Right lobe of liver (tissue), 4 donors: ENCODE measurements around the gene TMEM144.
"Not testable (repeated sequence)": the region's sequence is repeated elsewhere in the genome, so short reads cannot be mapped to it uniquely, and the experiment has no call there.

Experiments used
- POLR2A ChIP-seq: fragments of 450-650 bp; IDR thresholded peaks from one replicate; pipeline ENCODE4 v1.6.1; 2017; ENCODE audit warnings: antibody characterized with exemption, mild to moderate bottlenecking
- TF ChIP-seq, protein P1 (sequence below), 4 donors: fragments of 200-600 bp in 3 of 4; fragments of 450-650 bp in 1 of 4; IDR thresholded peaks; one replicate each; pipeline versions ENCODE4 v1.5.1 to v1.8.0; 2016 to 2022; ENCODE audit warnings: antibody characterized with exemption in 4 of 4, mild to moderate bottlenecking in 2 of 4
- donor health status: DM: no; HTN: no; CAD: no.
- donor health status: DM: no; HTN: no; CAD: no.
- donor health status: DM: no; HTN: yes; CAD: no.

DNA sequence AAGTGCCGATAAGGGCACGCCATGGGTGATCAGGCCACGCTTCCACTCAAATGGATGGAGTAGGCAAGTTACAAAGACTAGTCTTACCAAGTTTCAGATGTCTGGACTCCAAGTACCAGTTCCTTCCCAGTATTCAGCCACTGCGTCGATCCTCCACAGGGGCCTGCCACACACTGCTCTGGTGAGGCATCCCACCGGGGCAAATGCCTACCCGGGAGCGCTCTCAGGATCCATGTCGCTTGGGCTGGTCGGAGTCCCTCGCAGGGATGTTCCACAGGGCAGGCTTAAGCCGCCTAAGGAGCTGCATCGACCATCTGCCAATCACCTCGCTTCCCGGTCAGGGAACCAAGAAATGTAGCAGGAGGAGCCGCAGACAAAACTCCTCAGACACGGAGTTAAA, 18.1 kb downstream of the TMEM144 start:
- TF ChIP-seq, protein P1, sequence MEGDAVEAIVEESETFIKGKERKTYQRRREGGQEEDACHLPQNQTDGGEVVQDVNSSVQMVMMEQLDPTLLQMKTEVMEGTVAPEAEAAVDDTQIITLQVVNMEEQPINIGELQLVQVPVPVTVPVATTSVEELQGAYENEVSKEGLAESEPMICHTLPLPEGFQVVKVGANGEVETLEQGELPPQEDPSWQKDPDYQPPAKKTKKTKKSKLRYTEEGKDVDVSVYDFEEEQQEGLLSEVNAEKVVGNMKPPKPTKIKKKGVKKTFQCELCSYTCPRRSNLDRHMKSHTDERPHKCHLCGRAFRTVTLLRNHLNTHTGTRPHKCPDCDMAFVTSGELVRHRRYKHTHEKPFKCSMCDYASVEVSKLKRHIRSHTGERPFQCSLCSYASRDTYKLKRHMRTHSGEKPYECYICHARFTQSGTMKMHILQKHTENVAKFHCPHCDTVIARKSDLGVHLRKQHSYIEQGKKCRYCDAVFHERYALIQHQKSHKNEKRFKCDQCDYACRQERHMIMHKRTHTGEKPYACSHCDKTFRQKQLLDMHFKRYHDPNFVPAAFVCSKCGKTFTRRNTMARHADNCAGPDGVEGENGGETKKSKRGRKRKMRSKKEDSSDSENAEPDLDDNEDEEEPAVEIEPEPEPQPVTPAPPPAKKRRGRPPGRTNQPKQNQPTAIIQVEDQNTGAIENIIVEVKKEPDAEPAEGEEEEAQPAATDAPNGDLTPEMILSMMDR (IDR thresholded peaks at IDR 0.05), result not testable (repeated sequence)
- not testable (repeated sequence) for TF ChIP-seq POLR2A
